ENCODE measurements around the gene B3GAT2. TPM values are rescaled to one million over a fixed set of nuclear protein-coding genes. Genes with fewer than 3 reads are reported as not detected.

The B3GAT2 gene
- total RNA-seq, 1 donor from 2014 or later, result 8.1 TPM

- H3K27ac Mint-ChIP-seq (ENCODE audit: unreplicated experiment), result peak overlapping the region; percentile 16
- no peaks in the 10 kb centered on the region for H3K9me3 Mint-ChIP-seq (ENCODE audit: unreplicated experiment)
- H3K4me1 Mint-ChIP-seq (ENCODE audit: low read depth, unreplicated experiment), result peaks cover 11% of the 10 kb centered on the region
- TF ChIP-seq CTCF (IDR thresholded peaks at IDR 0.05; ENCODE audit: partially characterized antibody, unreplicated experiment), result no peak
- H3K36me3 Mint-ChIP-seq (ENCODE audit: unreplicated experiment), result no peaks in the 10 kb centered on the region
- no peaks in the 10 kb centered on the region for H3K27me3 Mint-ChIP-seq (ENCODE audit: unreplicated experiment)
- DNase-seq, result no peak
- H3K4me3 Mint-ChIP-seq (ENCODE audit: unreplicated experiment), result no peak overlapping the region
Observed at GRCh38 chr6:70860045-70860444, 96.8 kb downstream of the B3GAT2 start.

GRCh38 chr6:70857387-70858077 is 99.3 kb downstream of the B3GAT2 start:
- Mint-ChIP-seq H3K4me1 (ENCODE audit: low read depth, unreplicated experiment) (peaks cover 11% of the 10 kb centered on the region), H3K36me3 (ENCODE audit: unreplicated experiment) (no peaks in the 10 kb centered on the region), H3K27ac (ENCODE audit: unreplicated experiment) (no peak overlapping the region), H3K4me3 (ENCODE audit: unreplicated experiment) (no peak overlapping the region), H3K9me3 (ENCODE audit: unreplicated experiment) (no peaks in the 10 kb centered on the region), H3K27me3 (ENCODE audit: unreplicated experiment) (no peaks in the 10 kb centered on the region)
- DNase-seq, result no peak
- TF ChIP-seq CTCF (IDR thresholded peaks at IDR 0.05; ENCODE audit: partially characterized antibody, unreplicated experiment), result no peak

GRCh38 chr6:70852667-70853246 is 104.1 kb downstream of the B3GAT2 start:
- Mint-ChIP-seq H3K4me3 (ENCODE audit: unreplicated experiment) (no peak overlapping the region), H3K27me3 (ENCODE audit: unreplicated experiment) (no peaks in the 10 kb centered on the region)
- no peak for DNase-seq

DNA sequence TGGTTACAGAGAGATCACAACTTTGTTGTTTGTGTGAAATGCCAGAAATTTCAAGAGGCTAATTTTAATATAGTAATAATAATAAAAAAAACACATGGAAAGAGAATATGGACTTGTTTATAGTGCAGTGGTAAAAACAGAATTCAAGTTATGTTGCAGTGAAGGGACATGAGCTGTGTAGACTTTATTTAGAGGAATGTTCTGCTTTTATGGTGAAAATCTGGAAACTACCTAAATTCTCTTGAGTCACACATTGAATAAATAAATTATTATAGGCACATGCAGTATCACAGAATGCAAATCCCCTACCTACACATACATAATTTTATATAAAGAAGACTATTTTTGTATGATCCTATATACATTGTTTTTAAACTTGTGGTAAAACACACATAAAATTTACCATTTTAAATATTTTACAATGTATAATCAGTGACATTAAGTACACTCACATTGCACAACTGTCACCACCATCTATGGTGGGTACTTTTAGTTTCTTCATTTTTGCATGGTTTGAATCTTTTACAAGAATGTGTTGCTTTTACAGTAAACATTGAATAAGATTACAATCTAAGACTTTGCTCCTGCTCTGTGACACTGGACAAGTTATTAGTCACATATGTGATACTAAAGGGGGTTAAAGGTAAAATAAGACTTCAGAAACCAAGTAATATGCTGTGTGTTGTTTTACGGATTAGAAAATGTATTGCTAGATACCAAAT is 107.4 kb downstream of the B3GAT2 start:
- no peak for DNase-seq
- Mint-ChIP-seq H3K36me3 (ENCODE audit: unreplicated experiment) (no peaks in the 10 kb centered on the region), H3K27me3 (ENCODE audit: unreplicated experiment) (no peaks in the 10 kb centered on the region), H3K4me1 (ENCODE audit: low read depth, unreplicated experiment) (peaks cover 14% of the 10 kb centered on the region), H3K4me3 (ENCODE audit: unreplicated experiment) (no peak overlapping the region), H3K27ac (ENCODE audit: unreplicated experiment) (no peak overlapping the region), H3K9me3 (ENCODE audit: unreplicated experiment) (no peaks in the 10 kb centered on the region)
- TF ChIP-seq CTCF (IDR thresholded peaks at IDR 0.05; ENCODE audit: partially characterized antibody, unreplicated experiment), result no peak

More at GRCh38 chr6:70852667-70853246, 104.1 kb downstream of the B3GAT2 start:
- Mint-ChIP-seq H3K27ac (ENCODE audit: unreplicated experiment) (no peak overlapping the region), H3K9me3 (ENCODE audit: unreplicated experiment) (no peaks in the 10 kb centered on the region), H3K4me1 (ENCODE audit: low read depth, unreplicated experiment) (peaks cover under 1% of the 10 kb centered on the region), H3K36me3 (ENCODE audit: unreplicated experiment) (no peaks in the 10 kb centered on the region)
- no peak for TF ChIP-seq CTCF (IDR thresholded peaks at IDR 0.05; ENCODE audit: partially characterized antibody, unreplicated experiment)

Data from glutamatergic neuron (in vitro differentiated cells).